ENCODE data around the gene LHFPL5. TPM values are rescaled to one million over a fixed set of nuclear protein-coding genes. Genes with fewer than 3 reads are reported as not detected.

The LHFPL5 gene
- total and polyA plus RNA-seq, 11 donors = not detected

DNA sequence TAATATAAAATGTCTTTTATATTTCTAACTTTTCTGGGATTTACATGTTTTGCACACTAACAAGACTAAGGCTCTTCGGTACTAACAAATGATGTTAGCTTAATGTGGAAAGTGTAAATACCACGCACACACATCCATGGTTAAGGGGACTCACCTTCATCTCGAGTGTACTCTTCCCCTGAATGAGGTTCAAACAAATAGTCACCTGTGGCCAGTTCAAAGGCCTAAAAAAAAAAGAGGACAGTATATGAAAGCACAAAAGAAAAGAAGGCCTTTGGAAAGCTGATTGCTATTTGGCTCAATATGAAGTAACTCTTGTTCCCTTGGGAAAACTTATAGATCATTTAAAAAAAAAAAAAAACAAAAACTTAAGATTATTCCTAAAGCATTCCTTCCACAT, 37.2 kb downstream of the LHFPL5 start:
- Histone ChIP-seq H3K36me3 (peaks cover 0 to 61% (median 39%) of the 10 kb centered on the region in 9 donors), H3K27me3 (no peaks in the 10 kb centered on the region), H3K4me3 (no peak overlapping the region), H3K9me3 (no peaks in the 10 kb centered on the region), H3K4me1 (no peaks in the 10 kb centered on the region), H3K27ac (no peak overlapping the region)
- 95 to 98% (median 97%) methylated on average over 3 of the region's 3 CpGs for WGBS, 4 donors
- intact Hi-C loops (cut with DNase I) = no loop called here
- ATAC-seq (no peak), DNase-seq (no peak)
- TF ChIP-seq, protein P1, sequence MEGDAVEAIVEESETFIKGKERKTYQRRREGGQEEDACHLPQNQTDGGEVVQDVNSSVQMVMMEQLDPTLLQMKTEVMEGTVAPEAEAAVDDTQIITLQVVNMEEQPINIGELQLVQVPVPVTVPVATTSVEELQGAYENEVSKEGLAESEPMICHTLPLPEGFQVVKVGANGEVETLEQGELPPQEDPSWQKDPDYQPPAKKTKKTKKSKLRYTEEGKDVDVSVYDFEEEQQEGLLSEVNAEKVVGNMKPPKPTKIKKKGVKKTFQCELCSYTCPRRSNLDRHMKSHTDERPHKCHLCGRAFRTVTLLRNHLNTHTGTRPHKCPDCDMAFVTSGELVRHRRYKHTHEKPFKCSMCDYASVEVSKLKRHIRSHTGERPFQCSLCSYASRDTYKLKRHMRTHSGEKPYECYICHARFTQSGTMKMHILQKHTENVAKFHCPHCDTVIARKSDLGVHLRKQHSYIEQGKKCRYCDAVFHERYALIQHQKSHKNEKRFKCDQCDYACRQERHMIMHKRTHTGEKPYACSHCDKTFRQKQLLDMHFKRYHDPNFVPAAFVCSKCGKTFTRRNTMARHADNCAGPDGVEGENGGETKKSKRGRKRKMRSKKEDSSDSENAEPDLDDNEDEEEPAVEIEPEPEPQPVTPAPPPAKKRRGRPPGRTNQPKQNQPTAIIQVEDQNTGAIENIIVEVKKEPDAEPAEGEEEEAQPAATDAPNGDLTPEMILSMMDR (IDR thresholded peaks at IDR 0.05) = no peak
- TF ChIP-seq POLR2A (IDR thresholded peaks at IDR 0.05) = no peak

DNA sequence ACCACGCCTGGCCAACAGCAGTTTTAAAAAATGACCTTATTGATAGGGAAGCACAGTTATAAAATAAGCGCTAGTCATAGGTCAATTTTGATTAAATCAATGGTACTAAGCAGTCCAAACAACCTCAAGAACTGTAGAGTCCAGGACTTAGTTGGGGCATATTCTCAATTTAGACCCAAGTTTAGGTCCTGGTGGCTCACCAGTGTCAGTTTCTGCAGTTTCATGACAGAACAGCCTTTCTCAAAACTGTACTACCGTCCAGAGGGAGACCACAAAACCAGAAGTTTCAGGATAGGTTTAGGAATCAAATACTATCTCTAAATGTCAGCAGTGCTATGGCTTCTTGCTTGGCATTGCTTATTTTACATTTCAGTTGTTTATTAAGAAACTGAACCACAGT, 39.1 kb downstream of the LHFPL5 start:
- no peak overlapping the region for H3K4me3 ChIP-seq
- intact Hi-C loops (cut with DNase I) = no loop called here
- no peaks in the 10 kb centered on the region for H3K27me3 ChIP-seq
- DNase-seq (no peak), ATAC-seq (no peak)
- H3K36me3 ChIP-seq = peaks cover 0 to 58% (median 27%) of the 10 kb centered on the region in 9 donors
- H3K9me3 ChIP-seq = peaks cover 0 to 12% (median 0%) of the 10 kb centered on the region in 12 donors
- TF ChIP-seq, protein P1 (IDR thresholded peaks at IDR 0.05) = no peak
- no peak for TF ChIP-seq POLR2A (IDR thresholded peaks at IDR 0.05)
- no peaks in the 10 kb centered on the region for H3K4me1 ChIP-seq
- WGBS, 4 donors = 93 to 100% (median 97%) methylated on average over 3 of the region's 3 CpGs
- H3K27ac ChIP-seq = no peak overlapping the region

DNA sequence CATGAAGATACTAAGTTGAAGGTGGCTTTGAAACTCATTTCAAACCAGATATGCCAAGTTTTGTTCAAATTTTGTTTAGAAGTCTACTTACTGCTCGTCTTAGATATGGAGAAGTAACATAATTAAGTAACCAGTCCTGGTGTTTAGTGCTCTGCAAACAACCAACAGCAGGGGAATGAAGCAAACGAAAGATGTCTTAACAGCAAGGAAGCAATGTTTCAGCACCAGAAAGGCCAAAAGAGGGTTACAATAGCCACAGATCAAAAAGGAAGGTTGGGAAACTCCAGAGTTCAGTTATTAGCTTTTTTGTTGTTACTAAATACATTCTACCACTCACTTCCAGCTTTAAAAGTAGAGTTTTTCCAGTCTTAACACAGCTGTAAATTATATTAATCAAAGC, 45.1 kb downstream of the LHFPL5 start:
- peaks cover 0 to 70% (median 31%) of the 10 kb centered on the region in 9 donors for H3K36me3 ChIP-seq
- no peaks in the 10 kb centered on the region for H3K4me1 ChIP-seq
- ATAC-seq (no peak), DNase-seq (no peak)
- intact Hi-C loops (cut with DNase I) = no loop called here
- H3K4me3 ChIP-seq = no peak overlapping the region
- no peak overlapping the region for H3K27ac ChIP-seq
- WGBS, 4 donors = 87 to 88% (median 88%) methylated on average over 2 of the region's 2 CpGs
- TF ChIP-seq POLR2A (IDR thresholded peaks at IDR 0.05) = no peak
- TF ChIP-seq, protein P1 (IDR thresholded peaks at IDR 0.05) = no peak
- peaks cover 0 to 12% (median 0%) of the 10 kb centered on the region in 12 donors for H3K9me3 ChIP-seq
- H3K27me3 ChIP-seq = no peaks in the 10 kb centered on the region

DNA sequence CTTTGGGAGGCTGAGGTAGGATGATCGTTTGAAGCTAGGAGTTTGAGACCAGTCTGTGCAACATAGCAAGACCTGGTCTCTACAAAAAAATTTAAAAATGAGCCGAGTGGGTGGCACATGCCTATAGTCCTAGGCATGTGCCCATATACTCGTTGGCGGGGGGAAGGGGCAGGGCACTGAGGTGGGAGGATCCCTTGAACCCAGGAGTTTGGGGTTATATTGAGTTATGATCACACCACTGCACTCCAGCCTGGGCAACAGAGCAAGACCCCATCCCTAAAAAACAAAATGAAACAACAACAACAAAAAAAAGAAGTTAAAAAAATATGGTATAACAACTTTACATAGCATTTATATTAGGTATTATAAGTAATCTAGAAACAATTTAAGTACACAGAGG, 47.8 kb downstream of the LHFPL5 start:
- DNase-seq = no peak
- TF ChIP-seq, protein P1 (IDR thresholded peaks at IDR 0.05) = no peak
- TF ChIP-seq POLR2A (IDR thresholded peaks at IDR 0.05) = no peak
- Histone ChIP-seq H3K4me1 (no peaks in the 10 kb centered on the region), H3K36me3 (peaks cover 0 to 81% (median 53%) of the 10 kb centered on the region in 9 donors), H3K27ac (no peak overlapping the region), H3K27me3 (no peaks in the 10 kb centered on the region), H3K9me3 (peaks cover 0 to 12% (median 0%) of the 10 kb centered on the region in 12 donors), H3K4me3 (no peak overlapping the region)
- intact Hi-C loops (cut with DNase I) = no loop called here
- no peak for ATAC-seq
- WGBS, 4 donors = 94 to 98% (median 96%) methylated on average over 4 of the region's 4 CpGs

All from heart left ventricle (tissue), 16 donors.